ENCODE data around the gene LRCOL1. TPM values are rescaled to one million over a fixed set of nuclear protein-coding genes. Genes with fewer than 3 reads are reported as not detected.

Gene LRCOL1
- total RNA-seq, 1 experiment from 2014 or later: not detected

GRCh38 chr12:132581348-132582057 lies 28.9 kb downstream of the LRCOL1 start:
- POLR2A ChIA-PET: no interaction called here
- H3K4me3 ChIP-seq (replicated peaks in 1 of 2; ENCODE audit: low read depth in 1 of 2, low read length in 2 of 2): no peak overlapping the region
- H3K36me3 ChIP-seq (ENCODE audit: control insufficient read depth in 1 of 2, insufficient read depth in 2 of 2, low read length in 2 of 2): peaks cover 17% of the 10 kb centered on the region in 2 experiments
- no peak overlapping the region for H3K4me2 ChIP-seq (ENCODE audit: low read length)
- BruUV-seq (replicated peaks): no TSS peak
- H3K79me2 ChIP-seq (ENCODE audit: insufficient read depth, low read length): no peaks in the 10 kb centered on the region
- intact Hi-C loops (cut with micrococcal nuclease): no loop called here
- RAD21 ChIA-PET (ENCODE audit: low non-redundant PET in 1 of 2, low total read pairs in 2 of 2, uncharacterized antibody in 2 of 2, unreplicated experiment in 2 of 2): no interaction called here
- DNase-seq (ENCODE audit: low read depth, low spot score) (no peak), ATAC-seq (no peak)
- H3K9me3 ChIP-seq (ENCODE audit: control insufficient read depth in 1 of 2, insufficient read depth in 1 of 2, low read depth in 1 of 2, low read length in 2 of 2): no peaks in the 10 kb centered on the region
- CTCF ChIA-PET: no interaction called here
- no peaks in the 10 kb centered on the region for H3K4me1 ChIP-seq (ENCODE audit: control insufficient read depth in 1 of 2, insufficient read depth in 2 of 2, low read length in 2 of 2)
- H3K27me3 ChIP-seq (ENCODE audit: insufficient read depth, low read length): no peaks in the 10 kb centered on the region
- no peaks in the 10 kb centered on the region; the same call in 1 of the 2 replicates for H4K20me1 ChIP-seq (ENCODE audit: insufficient read depth)
- H3K27ac ChIP-seq (ENCODE audit: low read depth, low read length): no peak overlapping the region
- H2AFZ ChIP-seq (ENCODE audit: low read depth, low read length, poor library complexity, severe bottlenecking): no peak overlapping the region
- no peak overlapping the region for H3K9ac ChIP-seq (ENCODE audit: low read length)
- H3K9me2 ChIP-seq (ENCODE audit: insufficient read depth): no peaks in the 10 kb centered on the region
- TF ChIP-seq ELF1 (IDR thresholded peaks at IDR 0.05; ENCODE audit: borderline replicate concordance, low read depth) (no peak), ZBTB33 (IDR thresholded peaks at IDR 0.05; ENCODE audit: extremely low read depth, insufficient replicate concordance, low read length) (no peak), EZH2phosphoT487 (IDR thresholded peaks at IDR 0.05; ENCODE audit: borderline replicate concordance) (no peak), SRF (IDR thresholded peaks at IDR 0.05; ENCODE audit: low read depth) (no peak), CBX3 (IDR thresholded peaks at IDR 0.05; ENCODE audit: low read depth) (no peak), POLR2AphosphoS5 (IDR thresholded peaks at IDR 0.05; ENCODE audit: low read depth, low read length) (no peak), EZH2 (IDR thresholded peaks at IDR 0.05) (no peak)
- TF ChIP-seq, protein P1, sequence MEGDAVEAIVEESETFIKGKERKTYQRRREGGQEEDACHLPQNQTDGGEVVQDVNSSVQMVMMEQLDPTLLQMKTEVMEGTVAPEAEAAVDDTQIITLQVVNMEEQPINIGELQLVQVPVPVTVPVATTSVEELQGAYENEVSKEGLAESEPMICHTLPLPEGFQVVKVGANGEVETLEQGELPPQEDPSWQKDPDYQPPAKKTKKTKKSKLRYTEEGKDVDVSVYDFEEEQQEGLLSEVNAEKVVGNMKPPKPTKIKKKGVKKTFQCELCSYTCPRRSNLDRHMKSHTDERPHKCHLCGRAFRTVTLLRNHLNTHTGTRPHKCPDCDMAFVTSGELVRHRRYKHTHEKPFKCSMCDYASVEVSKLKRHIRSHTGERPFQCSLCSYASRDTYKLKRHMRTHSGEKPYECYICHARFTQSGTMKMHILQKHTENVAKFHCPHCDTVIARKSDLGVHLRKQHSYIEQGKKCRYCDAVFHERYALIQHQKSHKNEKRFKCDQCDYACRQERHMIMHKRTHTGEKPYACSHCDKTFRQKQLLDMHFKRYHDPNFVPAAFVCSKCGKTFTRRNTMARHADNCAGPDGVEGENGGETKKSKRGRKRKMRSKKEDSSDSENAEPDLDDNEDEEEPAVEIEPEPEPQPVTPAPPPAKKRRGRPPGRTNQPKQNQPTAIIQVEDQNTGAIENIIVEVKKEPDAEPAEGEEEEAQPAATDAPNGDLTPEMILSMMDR (IDR thresholded peaks at IDR 0.05 in 2 of 3, conservative IDR thresholded peaks at IDR 0.05 in 1 of 3; ENCODE audit: borderline replicate concordance in 1 of 3, insufficient read depth in 1 of 3, low read depth in 2 of 3, low read length in 2 of 3): no peak
- TF ChIP-seq, protein P2, sequence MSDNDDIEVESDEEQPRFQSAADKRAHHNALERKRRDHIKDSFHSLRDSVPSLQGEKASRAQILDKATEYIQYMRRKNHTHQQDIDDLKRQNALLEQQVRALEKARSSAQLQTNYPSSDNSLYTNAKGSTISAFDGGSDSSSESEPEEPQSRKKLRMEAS (IDR thresholded peaks at IDR 0.05): no peak
